Endodermal cell (in vitro differentiated cells): ENCODE measurements around the gene PNKD. TPM values are rescaled to one million over a fixed set of nuclear protein-coding genes. Genes with fewer than 3 reads are reported as not detected.

Source experiments
- DNase-seq: peaks from one replicate; pipeline ENCODE4 v3.0.0-alpha.2; 2017
- H3K27ac ChIP-seq: 2 replicates; pipeline ENCODE4 v1.5.1; 2013; ENCODE audit warnings: mild to moderate bottlenecking, low read depth, low read length, moderate library complexity
- H3K27me3 ChIP-seq: 2 replicates; pipeline ENCODE4 v1.6.1; 2013; ENCODE audit warnings: mild to moderate bottlenecking, low read length, moderate library complexity; ENCODE audit not compliant: insufficient read depth, control insufficient read depth, poor library complexity, severe bottlenecking
- H3K36me3 ChIP-seq: 2 replicates; pipeline ENCODE4 v1.7.0; 2013; ENCODE audit warnings: mild to moderate bottlenecking, low read length, moderate library complexity; ENCODE audit not compliant: control insufficient read depth, insufficient read depth
- H3K4me1 ChIP-seq: one replicate; pipeline ENCODE4 v1.7.0; 2013; ENCODE audit warnings: low read length; ENCODE audit not compliant: control insufficient read depth, insufficient read depth
- H3K4me3 ChIP-seq: 2 replicates; pipeline ENCODE4 v1.5.1; 2013; ENCODE audit warnings: mild to moderate bottlenecking, low read length, moderate library complexity
- H3K9ac ChIP-seq: 2 replicates; pipeline ENCODE4 v1.6.1; 2013; ENCODE audit warnings: mild to moderate bottlenecking, low read length, moderate library complexity; ENCODE audit not compliant: poor library complexity, severe bottlenecking; ENCODE audit errors: extremely low read depth
- H3K9me3 ChIP-seq: 2 replicates; pipeline ENCODE4 v1.6.1; 2013; ENCODE audit warnings: mild to moderate bottlenecking, low read length, moderate library complexity; ENCODE audit not compliant: control insufficient read depth
- H3K27ac Mint-ChIP-seq: 2 replicates; pipeline ENCODE4 v1.8.0; 2020; ENCODE audit warnings: mixed read lengths
- H3K27me3 Mint-ChIP-seq: 2 replicates; pipeline ENCODE4 v1.8.0; 2021; ENCODE audit warnings: mild to moderate bottlenecking, mixed read lengths; ENCODE audit not compliant: insufficient read depth
- H3K36me3 Mint-ChIP-seq: 2 replicates; pipeline ENCODE4 v1.8.0; 2020; ENCODE audit warnings: low read depth, mixed read lengths
- H3K4me1 Mint-ChIP-seq: 2 replicates; pipeline ENCODE4 v1.8.0; 2020; ENCODE audit warnings: mixed read lengths
- H3K4me3 Mint-ChIP-seq: 2 replicates; pipeline ENCODE4 v1.8.0; 2020; ENCODE audit warnings: mild to moderate bottlenecking, moderate library complexity, mixed read lengths
- H3K9me3 Mint-ChIP-seq: 2 replicates; pipeline ENCODE4 v1.8.0; 2020; ENCODE audit warnings: mild to moderate bottlenecking, mixed read lengths
- WGBS, 2 experiments: methylation state at CpG; one replicate each; pipeline versions ENCODE4 v1.1.5 to v1.1.7; 2013; ENCODE audit warnings: missing lambda C conversion rate in 2 of 2, mixed read lengths in 1 of 2; ENCODE audit not compliant: insufficient coverage in 1 of 2, insufficient read length in 1 of 2; 5-methylcytosine and 5-hydroxymethylcytosine counted together
- total RNA-seq, 2 donors: library from RNA; stranded (reverse); fragmentation: NEBNext Ultra II Directional in 1 of 2; extraction: Animal tissue kit (Norgen Biotek cat#: 25700) in 1 of 2; gene quantifications; 2 replicates in 1 of 2; 3 replicates in 1 of 2; pipeline ENCODE4 v1.2.1, GENCODE V29; 2021
- TF ChIP-seq, protein P1 (sequence below): fragments of 200-600 bp; sonication (generic); conservative IDR thresholded peaks from 2 replicates; pipeline ENCODE4 v1.5.0; 2021; ENCODE audit warnings: antibody characterized with exemption, mild to moderate bottlenecking

PNKD gene
- total RNA-seq, 2 donors from 2014 or later: 33.9 to 39.6 TPM

GRCh38 chr2:218342837-218343236 is 72.5 kb downstream of the PNKD start:
- Mint-ChIP-seq H3K4me1 (no peaks in the 10 kb centered on the region), H3K9me3 (no peaks in the 10 kb centered on the region), H3K27ac (no peak overlapping the region), H3K27me3 (no peaks in the 10 kb centered on the region), H3K36me3 (peaks cover 2% of the 10 kb centered on the region), H3K4me3 (no peak overlapping the region)
- H3K9ac ChIP-seq: no peak overlapping the region
- no peaks in the 10 kb centered on the region for H3K4me1 ChIP-seq
- no peak for DNase-seq
- H3K27me3 ChIP-seq: no peaks in the 10 kb centered on the region
- H3K36me3 ChIP-seq: no peaks in the 10 kb centered on the region
- WGBS, 2 experiments: 90 to 93% methylated on average over 2 to 5 of the region's 5 CpGs
- TF ChIP-seq, protein P1, sequence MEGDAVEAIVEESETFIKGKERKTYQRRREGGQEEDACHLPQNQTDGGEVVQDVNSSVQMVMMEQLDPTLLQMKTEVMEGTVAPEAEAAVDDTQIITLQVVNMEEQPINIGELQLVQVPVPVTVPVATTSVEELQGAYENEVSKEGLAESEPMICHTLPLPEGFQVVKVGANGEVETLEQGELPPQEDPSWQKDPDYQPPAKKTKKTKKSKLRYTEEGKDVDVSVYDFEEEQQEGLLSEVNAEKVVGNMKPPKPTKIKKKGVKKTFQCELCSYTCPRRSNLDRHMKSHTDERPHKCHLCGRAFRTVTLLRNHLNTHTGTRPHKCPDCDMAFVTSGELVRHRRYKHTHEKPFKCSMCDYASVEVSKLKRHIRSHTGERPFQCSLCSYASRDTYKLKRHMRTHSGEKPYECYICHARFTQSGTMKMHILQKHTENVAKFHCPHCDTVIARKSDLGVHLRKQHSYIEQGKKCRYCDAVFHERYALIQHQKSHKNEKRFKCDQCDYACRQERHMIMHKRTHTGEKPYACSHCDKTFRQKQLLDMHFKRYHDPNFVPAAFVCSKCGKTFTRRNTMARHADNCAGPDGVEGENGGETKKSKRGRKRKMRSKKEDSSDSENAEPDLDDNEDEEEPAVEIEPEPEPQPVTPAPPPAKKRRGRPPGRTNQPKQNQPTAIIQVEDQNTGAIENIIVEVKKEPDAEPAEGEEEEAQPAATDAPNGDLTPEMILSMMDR: no peak
- no peak overlapping the region for H3K4me3 ChIP-seq
- H3K9me3 ChIP-seq: no peaks in the 10 kb centered on the region
- no peak overlapping the region for H3K27ac ChIP-seq

DNA sequence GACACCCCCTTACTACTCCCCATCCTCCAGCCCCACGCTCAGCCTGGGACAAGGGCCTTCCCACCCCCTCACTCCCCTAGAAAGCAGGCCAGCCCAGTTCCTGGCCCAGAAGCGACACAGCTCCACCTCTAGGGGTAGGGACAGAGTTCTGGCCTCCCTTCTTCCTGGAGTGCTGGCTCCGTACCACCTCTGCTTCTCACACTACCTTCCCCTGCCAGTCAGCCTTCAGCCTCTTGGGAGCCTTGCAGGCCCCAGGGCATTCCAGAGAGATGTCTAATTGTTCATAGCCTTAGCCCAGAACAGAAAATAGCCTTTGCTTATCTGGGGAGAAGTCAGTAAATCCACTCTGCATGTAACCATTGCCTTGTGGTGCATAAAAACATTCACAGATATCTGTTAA is 73.3 kb downstream of the PNKD start:
- peaks cover 2% of the 10 kb centered on the region for H3K36me3 Mint-ChIP-seq
- no peak overlapping the region for H3K4me3 Mint-ChIP-seq
- H3K27ac Mint-ChIP-seq: no peak overlapping the region
- Histone ChIP-seq H3K36me3 (no peaks in the 10 kb centered on the region), H3K9me3 (no peaks in the 10 kb centered on the region), H3K9ac (no peak overlapping the region), H3K4me3 (no peak overlapping the region), H3K4me1 (no peaks in the 10 kb centered on the region), H3K27ac (no peak overlapping the region), H3K27me3 (no peaks in the 10 kb centered on the region)
- DNase-seq: no peak
- H3K9me3 Mint-ChIP-seq: peaks cover 3% of the 10 kb centered on the region
- TF ChIP-seq, protein P1: no peak
- no peaks in the 10 kb centered on the region for H3K27me3 Mint-ChIP-seq
- no peaks in the 10 kb centered on the region for H3K4me1 Mint-ChIP-seq
- 85% methylated on average over 3 of the region's 3 CpGs; no CpG with 5 or more reads in 1 of the 2 experiments for whole genome bisulfite sequencing, 2 experiments

- no peak overlapping the region for H3K27ac ChIP-seq
- H3K27me3 ChIP-seq: no peaks in the 10 kb centered on the region
- no peaks in the 10 kb centered on the region for H3K4me1 Mint-ChIP-seq
- H3K36me3 ChIP-seq: no peaks in the 10 kb centered on the region
- no peaks in the 10 kb centered on the region for H3K4me1 ChIP-seq
- H3K36me3 Mint-ChIP-seq: peaks cover 2% of the 10 kb centered on the region
- TF ChIP-seq, protein P1: no peak
- peaks cover 4% of the 10 kb centered on the region for H3K9me3 Mint-ChIP-seq
- no peak for DNase-seq
- H3K9ac ChIP-seq: no peak overlapping the region
- 92 to 98% methylated on average over 9 to 12 of the region's 12 CpGs for WGBS, 2 experiments
- no peak overlapping the region for H3K4me3 Mint-ChIP-seq
- H3K27me3 Mint-ChIP-seq: no peaks in the 10 kb centered on the region
- no peaks in the 10 kb centered on the region for H3K9me3 ChIP-seq
- H3K27ac Mint-ChIP-seq: no peak overlapping the region
- H3K4me3 ChIP-seq: no peak overlapping the region
Observed at GRCh38 chr2:218344090-218344754, 73.9 kb downstream of the PNKD start.
